ENCODE measurements around the gene ELMOD3.
"Not testable (repeated sequence)": the region's sequence is repeated elsewhere in the genome, so short reads cannot be mapped to it uniquely, and the experiment has no call there.

ELMOD3 gene

DNA sequence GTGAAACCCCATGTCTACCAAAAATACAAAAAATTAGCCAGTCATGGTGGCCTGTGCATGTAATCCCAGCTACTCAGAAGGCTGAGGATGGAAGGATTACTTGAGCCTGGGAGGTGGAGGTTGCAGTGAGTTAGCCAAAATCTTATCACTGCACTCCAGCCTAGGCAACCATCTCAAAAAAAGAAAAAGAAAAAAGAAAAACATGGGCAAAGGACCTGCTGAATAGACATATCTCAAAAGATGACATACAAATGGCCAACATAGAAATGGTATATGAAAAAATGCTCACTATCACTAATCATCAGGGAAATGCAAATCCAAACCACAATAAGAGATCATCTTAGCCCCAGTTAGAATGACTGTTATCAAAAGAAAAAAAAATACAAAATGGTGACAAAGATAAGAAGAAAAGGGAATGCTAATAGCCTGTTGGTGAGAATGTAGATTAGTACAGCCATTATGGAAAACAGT lies 25.4 kb upstream of the ELMOD3 start:
- DNase-seq (ENCODE audit: low spot score): no peak

- not testable (repeated sequence) for DNase-seq (ENCODE audit: low spot score)
Measured at GRCh38 chr2:85329701-85330100, 24.9 kb upstream of the ELMOD3 start.

GRCh38 chr2:85330839-85331636 lies 23.5 kb upstream of the ELMOD3 start:
- DNase-seq (ENCODE audit: low spot score): no peak

DNA sequence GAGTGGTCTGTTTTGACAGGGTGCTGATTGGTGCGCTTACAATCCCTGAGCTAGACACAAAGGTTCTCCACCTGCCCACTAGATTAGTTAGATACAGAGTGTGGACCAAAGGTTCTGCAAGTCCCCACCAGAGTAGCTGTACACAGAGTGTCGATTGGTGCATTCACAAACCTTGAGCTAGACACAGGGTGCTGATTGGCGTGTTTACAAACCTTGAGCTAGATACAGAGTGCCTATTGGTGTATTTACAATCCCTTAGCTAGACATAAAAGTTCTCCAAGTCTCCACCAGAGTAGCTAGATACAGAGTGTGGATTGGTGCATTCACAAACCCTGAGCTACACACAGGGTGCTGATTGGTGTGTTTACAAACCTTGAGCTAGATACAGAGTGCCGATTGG lies 20.7 kb upstream of the ELMOD3 start:
- not testable (repeated sequence) for DNase-seq (ENCODE audit: low spot score)

DNA sequence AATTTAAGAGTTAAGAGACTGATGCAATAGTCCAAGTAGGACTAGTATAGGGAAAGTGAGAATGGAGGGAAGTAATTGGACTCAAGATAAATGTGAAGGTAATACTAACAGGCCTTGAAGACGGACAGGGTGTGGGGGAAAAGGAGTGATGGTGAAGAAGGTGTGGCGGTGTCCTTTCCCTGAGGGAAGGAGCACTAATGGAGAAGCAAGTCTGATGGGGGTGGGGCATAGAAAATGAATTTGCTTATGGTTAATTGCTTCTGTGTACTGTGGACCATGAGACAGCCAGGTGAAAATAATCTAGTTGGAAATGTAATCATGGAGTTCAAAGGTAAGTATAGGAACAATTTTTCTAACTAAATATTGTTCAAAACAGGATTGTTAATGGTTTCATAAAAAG lies 19.6 kb upstream of the ELMOD3 start:
- DNase-seq (ENCODE audit: low spot score): no peak

GRCh38 chr2:85340034-85340892 lies 14.3 kb upstream of the ELMOD3 start:
- DNase-seq (ENCODE audit: low spot score): peak; percentile 32

- DNase-seq (ENCODE audit: low spot score): no peak
Measured at GRCh38 chr2:85341269-85342029, 13.1 kb upstream of the ELMOD3 start.

DNA sequence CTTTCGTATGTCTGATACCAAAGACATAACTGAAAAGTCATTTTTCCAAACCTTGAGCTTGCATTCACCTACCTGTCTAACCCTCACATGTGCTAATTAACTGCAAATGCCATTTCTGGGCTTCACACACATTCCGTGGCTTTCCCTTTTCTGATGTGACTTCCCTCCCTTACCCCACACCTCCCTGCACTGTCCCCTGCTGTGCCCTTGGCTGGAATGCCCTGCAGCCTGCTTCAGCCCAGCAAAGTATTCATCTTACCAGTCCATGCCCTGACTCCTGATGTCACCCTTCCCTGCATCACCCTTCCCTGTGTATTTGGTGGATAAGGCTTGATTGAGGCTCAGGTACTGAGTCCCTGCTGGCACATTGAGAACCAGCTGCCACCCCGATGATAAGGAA lies 12.4 kb upstream of the ELMOD3 start:
- no peak for DNase-seq (ENCODE audit: low spot score)

- DNase-seq (ENCODE audit: low spot score): not testable (repeated sequence)
Measured at GRCh38 chr2:85343207-85343895, 11.2 kb upstream of the ELMOD3 start.

GRCh38 chr2:85344356-85344954 lies 10.1 kb upstream of the ELMOD3 start:
- DNase-seq (ENCODE audit: low spot score): no peak

- no peak for DNase-seq (ENCODE audit: low spot score)
Measured at GRCh38 chr2:85347599-85347998, 7.0 kb upstream of the ELMOD3 start.

DNA sequence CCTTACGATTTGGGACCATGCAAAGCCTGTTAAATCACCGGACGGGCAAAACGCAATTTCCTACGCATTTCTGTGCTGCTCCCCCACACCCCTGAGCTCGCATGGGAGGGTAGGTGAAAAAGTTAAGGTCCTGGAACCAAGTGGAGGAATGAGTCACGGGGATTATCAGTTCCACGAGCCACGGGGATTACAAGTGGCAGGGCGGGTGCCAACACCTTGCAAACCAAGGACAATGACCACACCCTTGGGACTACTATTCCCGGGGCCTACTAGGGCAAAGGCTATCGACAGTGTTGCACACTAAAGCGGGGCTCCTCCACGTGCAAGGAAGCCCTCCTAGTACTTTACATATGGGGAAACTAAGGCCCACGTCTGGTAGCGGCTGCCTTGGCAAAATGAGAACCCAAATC lies 688 bp upstream of the ELMOD3 start:
- DNase-seq (ENCODE audit: low spot score): peak; percentile 45

DNA sequence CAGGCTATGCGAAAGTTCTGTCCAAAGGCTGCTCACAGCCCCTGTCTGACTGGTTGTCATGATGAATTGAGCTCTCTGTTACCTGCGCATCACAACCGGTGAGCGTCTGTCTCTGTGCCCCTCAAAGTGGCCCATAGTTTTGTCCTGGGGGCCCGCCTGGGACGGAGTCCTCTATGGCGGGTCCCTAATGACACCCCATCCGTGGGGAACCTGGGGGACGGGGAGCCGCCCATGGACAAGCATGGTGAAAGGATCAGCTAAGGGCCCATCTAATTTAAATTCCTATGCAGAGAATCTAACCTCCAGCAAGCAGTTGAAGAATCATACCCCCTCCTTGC lies 473 bp downstream of the ELMOD3 start:
- no peak for DNase-seq (ENCODE audit: low spot score)

DNA sequence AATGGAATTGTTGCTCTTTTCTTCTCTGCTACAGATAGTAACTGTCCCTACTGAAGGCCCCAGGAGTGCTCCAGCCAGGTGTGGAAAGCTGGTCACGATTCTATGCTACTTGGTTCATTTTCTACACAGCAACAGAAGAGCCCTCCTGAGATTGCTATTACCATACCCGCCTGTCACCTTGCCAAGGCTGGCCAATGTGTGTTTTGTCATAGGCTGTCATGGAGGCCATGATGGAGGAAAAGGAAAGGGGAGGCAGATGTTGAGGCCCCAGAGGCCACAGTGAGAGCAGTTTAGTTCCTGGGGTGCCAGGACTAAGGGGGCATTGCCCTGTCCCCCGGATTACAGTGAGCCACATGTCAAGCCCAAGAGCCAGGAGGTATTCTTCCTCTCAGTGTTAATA lies 952 bp downstream of the ELMOD3 start:
- no peak for DNase-seq (ENCODE audit: low spot score)

DNA sequence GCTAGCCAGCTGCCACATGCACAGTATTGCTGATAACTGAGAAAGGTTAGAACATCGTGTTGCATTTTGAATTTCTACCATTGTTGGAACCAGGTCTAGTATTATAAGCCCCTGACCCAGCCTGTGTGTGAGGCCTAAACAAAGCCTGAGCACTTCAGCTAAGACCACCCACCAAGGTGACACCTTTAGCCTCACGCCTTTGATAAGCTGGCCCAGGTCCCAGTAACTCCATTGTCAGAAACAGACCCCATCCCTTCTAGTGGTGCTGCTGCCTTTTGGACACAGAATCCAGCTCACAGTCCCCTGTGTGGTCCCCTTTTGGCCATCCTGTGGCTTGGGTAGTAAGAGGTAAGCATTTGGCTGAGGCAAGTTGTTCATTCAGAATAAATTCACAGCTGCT lies 1.6 kb downstream of the ELMOD3 start:
- DNase-seq (ENCODE audit: low spot score): no peak

DNA sequence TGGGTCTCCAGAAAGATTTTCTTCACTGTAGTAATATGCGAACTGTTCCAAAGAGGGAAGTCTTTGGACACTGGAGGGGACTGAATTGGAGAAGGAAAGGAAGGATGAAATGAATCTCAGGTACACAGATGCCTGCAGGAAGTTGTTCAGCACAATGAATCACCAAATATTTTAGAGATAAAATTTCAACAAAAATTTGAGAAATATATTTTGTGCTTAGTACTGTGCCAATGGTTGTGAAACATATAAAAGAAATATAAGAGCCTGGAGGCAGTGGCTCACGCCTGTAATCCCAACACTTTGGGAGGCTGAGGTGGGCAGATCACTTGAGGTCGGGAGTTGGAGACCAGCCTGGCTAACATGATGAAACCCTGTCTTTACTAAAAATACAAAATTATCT lies 3.2 kb downstream of the ELMOD3 start:
- no peak for DNase-seq (ENCODE audit: low spot score)

- not testable (repeated sequence) for DNase-seq (ENCODE audit: low spot score)
Measured at GRCh38 chr2:85362653-85363387, 8.3 kb downstream of the ELMOD3 start.

GRCh38 chr2:85367180-85367579 lies 12.6 kb downstream of the ELMOD3 start:
- DNase-seq (ENCODE audit: low spot score): no peak

- DNase-seq (ENCODE audit: low spot score): no peak
Measured at GRCh38 chr2:85368921-85369320, 14.4 kb downstream of the ELMOD3 start.

- DNase-seq (ENCODE audit: low spot score): no peak
Measured at GRCh38 chr2:85369500-85369899, 14.9 kb downstream of the ELMOD3 start.

GRCh38 chr2:85371045-85371444 lies 16.5 kb downstream of the ELMOD3 start:
- no peak for DNase-seq (ENCODE audit: low spot score)
